Kidney epithelial cell (primary cell): ENCODE results near the gene NOL8. TPM values are rescaled to one million over a fixed set of nuclear protein-coding genes. Genes with fewer than 3 reads are reported as not detected.

Source experiments
- DNase-seq: peaks from one replicate; pipeline ENCODE4 v3.0.0-alpha.2; 2010; ENCODE audit warnings: low read depth
- H3K27me3 ChIP-seq: 2 replicates; pipeline ENCODE4 v1.6.0; 2011; ENCODE audit warnings: low read length; ENCODE audit not compliant: control insufficient read depth, insufficient read depth
- H3K36me3 ChIP-seq: 2 replicates; pipeline ENCODE4 v1.5.1; 2011; ENCODE audit warnings: low read length; ENCODE audit not compliant: control insufficient read depth, insufficient read depth
- H3K4me3 ChIP-seq: 2 replicates; pipeline ENCODE4 v1.5.1; 2011; ENCODE audit warnings: low read depth, mild to moderate bottlenecking, control low read depth, low read length
- total RNA-seq: library from RNA; depleted of rRNA; stranded (reverse); fragments of >200 nt; gene quantifications from 2 replicates; pipeline ENCODE4 v1.2.3, GENCODE V29; 2015
- TF ChIP-seq, protein P1 (sequence below): IDR thresholded peaks from 2 replicates; pipeline ENCODE4 v1.5.1; 2011; ENCODE audit warnings: mild to moderate bottlenecking, moderate library complexity, low read length, control low read depth, inconsistent platforms; ENCODE audit not compliant: insufficient read depth, poor library complexity, severe bottlenecking

Gene NOL8
- total RNA-seq, 1 donor from 2014 or later, result 29.2 TPM

DNA sequence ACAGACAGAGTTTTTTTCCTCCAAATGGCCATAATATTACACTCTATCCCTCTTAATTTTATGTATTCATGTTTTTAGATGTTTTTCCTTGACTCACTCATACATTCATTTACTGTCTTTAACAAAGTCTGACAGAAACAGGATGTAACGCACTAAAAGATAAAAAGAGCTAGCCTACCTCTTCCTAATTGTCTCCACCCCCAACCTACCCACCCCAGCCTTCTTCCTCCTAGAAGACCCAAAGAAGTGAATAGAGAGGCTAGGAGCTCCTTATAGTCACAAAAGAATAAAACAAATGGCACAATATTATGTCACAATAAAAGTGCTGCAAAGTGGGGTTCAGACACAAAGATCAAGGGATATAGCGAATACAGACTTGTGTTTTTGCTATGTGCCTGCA lies 719 bp downstream of the NOL8 start:
- TF ChIP-seq, protein P1, sequence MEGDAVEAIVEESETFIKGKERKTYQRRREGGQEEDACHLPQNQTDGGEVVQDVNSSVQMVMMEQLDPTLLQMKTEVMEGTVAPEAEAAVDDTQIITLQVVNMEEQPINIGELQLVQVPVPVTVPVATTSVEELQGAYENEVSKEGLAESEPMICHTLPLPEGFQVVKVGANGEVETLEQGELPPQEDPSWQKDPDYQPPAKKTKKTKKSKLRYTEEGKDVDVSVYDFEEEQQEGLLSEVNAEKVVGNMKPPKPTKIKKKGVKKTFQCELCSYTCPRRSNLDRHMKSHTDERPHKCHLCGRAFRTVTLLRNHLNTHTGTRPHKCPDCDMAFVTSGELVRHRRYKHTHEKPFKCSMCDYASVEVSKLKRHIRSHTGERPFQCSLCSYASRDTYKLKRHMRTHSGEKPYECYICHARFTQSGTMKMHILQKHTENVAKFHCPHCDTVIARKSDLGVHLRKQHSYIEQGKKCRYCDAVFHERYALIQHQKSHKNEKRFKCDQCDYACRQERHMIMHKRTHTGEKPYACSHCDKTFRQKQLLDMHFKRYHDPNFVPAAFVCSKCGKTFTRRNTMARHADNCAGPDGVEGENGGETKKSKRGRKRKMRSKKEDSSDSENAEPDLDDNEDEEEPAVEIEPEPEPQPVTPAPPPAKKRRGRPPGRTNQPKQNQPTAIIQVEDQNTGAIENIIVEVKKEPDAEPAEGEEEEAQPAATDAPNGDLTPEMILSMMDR, result no peak
- no peak for DNase-seq
- Histone ChIP-seq H3K36me3 (no peaks in the 10 kb centered on the region), H3K27me3 (no peaks in the 10 kb centered on the region), H3K4me3 (peak overlapping the region; percentile 54)

DNA sequence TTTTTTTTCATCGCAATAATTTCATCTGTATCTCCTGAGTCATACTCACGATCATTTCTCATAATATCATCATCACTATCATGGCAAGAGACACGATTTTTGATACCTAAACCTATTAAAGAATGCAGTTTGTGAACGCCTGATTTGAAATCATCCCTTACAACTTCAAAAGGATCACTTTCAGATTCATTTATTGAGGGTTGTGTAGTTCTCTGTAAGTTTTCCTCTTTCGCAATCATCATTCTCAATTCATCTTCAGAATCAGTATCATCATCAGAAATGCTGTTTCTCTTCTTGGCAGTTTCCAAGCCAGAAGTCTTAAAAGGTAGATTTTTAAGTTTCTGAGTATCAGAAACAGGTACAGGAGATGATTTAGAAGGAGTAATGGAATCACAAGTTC lies 9.7 kb downstream of the NOL8 start:
- no peak for DNase-seq
- no peaks in the 10 kb centered on the region for H3K27me3 ChIP-seq
- peaks cover 3% of the 10 kb centered on the region for H3K36me3 ChIP-seq
- H3K4me3 ChIP-seq, result no peak overlapping the region
- TF ChIP-seq, protein P1, result no peak

DNA sequence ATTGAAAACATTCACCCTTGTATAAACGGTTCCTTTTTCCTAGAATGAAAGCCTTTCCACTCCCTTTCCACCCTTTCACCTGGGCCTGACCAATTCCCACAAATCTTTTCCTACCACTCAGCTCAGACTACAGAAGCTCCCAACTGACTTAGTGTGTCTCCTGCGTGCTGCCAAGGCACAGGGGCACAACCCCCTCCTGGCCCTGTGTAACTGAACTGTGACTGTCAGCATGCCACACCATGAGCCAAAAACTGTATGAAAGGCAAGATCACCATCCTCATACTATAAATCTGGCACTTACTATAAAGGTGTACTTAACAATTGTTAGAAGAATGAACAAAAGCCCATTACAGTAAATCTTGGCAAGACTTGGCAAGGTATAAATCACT lies 11.5 kb downstream of the NOL8 start:
- H3K27me3 ChIP-seq, result no peaks in the 10 kb centered on the region
- TF ChIP-seq, protein P1, result no peak

DNA sequence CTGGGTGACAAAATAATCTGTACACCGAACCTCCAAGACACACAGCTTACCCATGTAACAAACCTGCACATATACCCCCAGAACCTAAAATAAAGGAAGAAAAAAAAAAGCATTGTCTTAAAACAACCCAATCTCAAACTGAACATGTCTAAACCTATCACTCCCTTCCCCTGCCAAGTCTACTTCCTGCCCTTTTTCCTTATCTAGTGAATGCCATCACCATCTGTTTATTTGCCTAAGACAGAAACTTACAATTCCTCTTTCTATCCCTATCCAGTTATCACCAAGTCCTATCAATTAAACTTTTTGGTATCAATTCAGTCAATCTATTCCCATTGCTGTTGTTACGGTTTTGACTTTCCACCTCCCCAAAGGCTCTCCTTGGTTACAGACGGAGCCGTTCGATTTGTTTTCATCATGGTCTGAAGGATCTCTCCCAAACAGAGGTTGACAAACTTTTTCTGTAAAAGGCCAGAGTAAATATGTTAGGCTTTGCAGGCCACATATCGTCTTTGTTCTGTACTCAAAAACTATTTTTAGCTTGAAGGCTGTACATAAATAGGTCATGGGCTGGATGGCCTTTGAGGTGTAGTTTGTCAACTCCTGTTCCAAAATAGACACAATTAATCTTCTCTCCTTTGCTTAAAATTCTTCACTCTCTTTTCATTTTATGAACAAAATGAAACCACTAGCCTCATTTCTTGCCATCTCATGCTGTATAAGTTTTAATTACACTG lies 12.1 kb downstream of the NOL8 start:
- H3K4me3 ChIP-seq, result no peak overlapping the region
- DNase-seq, result no peak
- no peaks in the 10 kb centered on the region for H3K27me3 ChIP-seq
- H3K36me3 ChIP-seq, result peaks cover 3% of the 10 kb centered on the region
- TF ChIP-seq, protein P1, result no peak

More for the DNA sequence above, 11.5 kb downstream of the NOL8 start:
- Histone ChIP-seq H3K4me3 (no peak overlapping the region), H3K36me3 (peaks cover 3% of the 10 kb centered on the region)
- no peak for DNase-seq

DNA sequence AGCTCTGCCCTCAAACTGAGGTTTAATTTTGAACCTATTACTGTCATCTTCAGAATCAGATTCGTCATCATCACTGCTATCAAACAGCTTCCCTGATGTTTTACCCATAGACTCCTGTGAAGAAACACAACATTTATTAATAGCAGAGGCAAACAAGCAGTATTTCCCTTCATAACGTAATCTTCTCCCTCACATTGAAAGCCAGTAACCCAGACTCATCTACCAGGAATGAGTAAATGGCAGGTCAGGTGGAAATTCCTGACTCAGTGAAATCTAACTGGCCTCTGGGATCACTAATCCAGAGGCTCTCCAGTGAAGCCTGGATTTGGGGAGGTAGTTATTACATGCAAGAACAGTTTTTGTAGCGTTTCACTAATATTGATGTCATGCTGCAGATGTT lies 14.6 kb downstream of the NOL8 start:
- TF ChIP-seq, protein P1, result no peak
- H3K4me3 ChIP-seq, result no peak overlapping the region
- DNase-seq, result no peak
- H3K36me3 ChIP-seq, result peaks cover 1% of the 10 kb centered on the region
- no peaks in the 10 kb centered on the region for H3K27me3 ChIP-seq

DNA sequence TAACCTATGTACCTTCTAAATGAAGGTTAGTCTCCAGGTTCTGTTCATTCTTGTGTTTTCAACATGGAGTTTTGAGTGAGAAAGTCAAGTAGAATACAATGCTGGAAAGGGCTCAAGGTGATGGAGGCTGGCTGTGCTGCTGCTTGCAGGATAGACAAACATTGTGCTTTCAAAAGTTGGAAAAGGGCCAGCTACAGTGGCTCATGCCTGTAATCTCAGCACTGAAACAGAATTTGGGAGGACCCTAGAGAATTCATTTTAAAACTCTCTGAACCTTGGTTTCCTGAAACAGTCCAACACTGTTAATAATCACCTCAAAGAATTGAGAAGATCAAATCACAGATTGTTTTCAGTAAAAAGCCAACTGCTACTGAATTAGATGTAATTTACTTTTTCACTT lies 16.3 kb downstream of the NOL8 start:
- no peak for DNase-seq
- Histone ChIP-seq H3K27me3 (no peaks in the 10 kb centered on the region), H3K36me3 (peaks cover 3% of the 10 kb centered on the region), H3K4me3 (no peak overlapping the region)
- TF ChIP-seq, protein P1, result no peak
